Midbrain (tissue), 1 donor: ENCODE results near the gene C13orf46.
"Not testable (repeated sequence)": the region's sequence is repeated elsewhere in the genome, so short reads cannot be mapped to it uniquely, and the experiment has no call there.

Experiments used
- DNase-seq: peaks from one replicate; lab custom pipeline; 2025; lab: John Stamatoyannopoulos, UW

C13orf46 gene

GRCh38 chr13:113923376-113924063, 50.4 kb downstream of the C13orf46 start:
- DNase-seq = no peak

GRCh38 chr13:113922412-113923118, 51.3 kb downstream of the C13orf46 start:
- DNase-seq = no peak

- DNase-seq = no peak
Observed at GRCh38 chr13:113921763-113922162, 52.1 kb downstream of the C13orf46 start.

GRCh38 chr13:113920606-113921286, 53.1 kb downstream of the C13orf46 start:
- no peak for DNase-seq

- no peak for DNase-seq
Observed at GRCh38 chr13:113919761-113920559, 53.9 kb downstream of the C13orf46 start.

- no peak for DNase-seq
Observed at GRCh38 chr13:113918981-113919701, 54.7 kb downstream of the C13orf46 start.

GRCh38 chr13:113918580-113918979, 55.3 kb downstream of the C13orf46 start:
- no peak for DNase-seq

GRCh38 chr13:113917594-113918371, 56.1 kb downstream of the C13orf46 start:
- no peak for DNase-seq

- DNase-seq = no peak
Observed at GRCh38 chr13:113917096-113917495, 56.8 kb downstream of the C13orf46 start.

- no peak for DNase-seq
Observed at GRCh38 chr13:113916330-113916815, 57.5 kb downstream of the C13orf46 start.

GRCh38 chr13:113915786-113916329, 58.0 kb downstream of the C13orf46 start:
- DNase-seq = no peak

GRCh38 chr13:113915012-113915763, 58.7 kb downstream of the C13orf46 start:
- DNase-seq = no peak

- no peak for DNase-seq
Observed at GRCh38 chr13:113914333-113915011, 59.4 kb downstream of the C13orf46 start.

GRCh38 chr13:113913838-113914237, 60.0 kb downstream of the C13orf46 start:
- DNase-seq = not testable (repeated sequence)

GRCh38 chr13:113913408-113913807, 60.5 kb downstream of the C13orf46 start:
- DNase-seq = not testable (repeated sequence)

GRCh38 chr13:113912596-113912995, 61.3 kb downstream of the C13orf46 start:
- DNase-seq = no peak

- no peak for DNase-seq
Observed at GRCh38 chr13:113907635-113908617, 66.0 kb downstream of the C13orf46 start.

GRCh38 chr13:113906571-113906970, 67.3 kb downstream of the C13orf46 start:
- DNase-seq = no peak
